Trophoblast cell (in vitro differentiated cells and primary cell): ENCODE data around the gene CGB2.

Experiments used
- DNase-seq, 2 donors: peaks; one replicate each; pipeline ENCODE4 v3.0.0-alpha.2; 2016
- H2AFZ ChIP-seq: 2 replicates; pipeline ENCODE4 v1.6.1; 2013; ENCODE audit warnings: low read length, moderate library complexity, mild to moderate bottlenecking; ENCODE audit not compliant: insufficient read depth, poor library complexity
- H2AK5ac ChIP-seq: 2 replicates; pipeline ENCODE4 v1.6.1; 2013; ENCODE audit warnings: mild to moderate bottlenecking, low read length
- H2BK120ac ChIP-seq: 2 replicates; pipeline ENCODE4 v1.6.1; 2013; ENCODE audit warnings: low read length, mild to moderate bottlenecking, moderate library complexity; ENCODE audit not compliant: insufficient read depth, poor library complexity
- H2BK12ac ChIP-seq: 2 replicates; pipeline ENCODE4 v1.6.1; 2013; ENCODE audit warnings: mild to moderate bottlenecking, low read length, moderate library complexity
- H2BK5ac ChIP-seq: 2 replicates; pipeline ENCODE4 v1.6.1; 2013; ENCODE audit warnings: low read length, low read depth, moderate library complexity, mild to moderate bottlenecking; ENCODE audit not compliant: poor library complexity
- H3K14ac ChIP-seq: 2 replicates; pipeline ENCODE4 v1.6.1; 2013; ENCODE audit warnings: mild to moderate bottlenecking, low read length
- H3K18ac ChIP-seq: 2 replicates; pipeline ENCODE4 v1.6.1; 2013; ENCODE audit warnings: mild to moderate bottlenecking, low read length
- H3K23ac ChIP-seq: 2 replicates; pipeline ENCODE4 v1.6.1; 2013; ENCODE audit warnings: low read length
- H3K27ac ChIP-seq: 2 replicates; pipeline ENCODE4 v1.5.1; 2013; ENCODE audit warnings: low read depth, mild to moderate bottlenecking, inconsistent platforms, low read length, moderate library complexity
- H3K27me3 ChIP-seq: 2 replicates; pipeline ENCODE4 v1.6.1; 2013; ENCODE audit warnings: inconsistent platforms, mild to moderate bottlenecking, low read length, moderate library complexity; ENCODE audit not compliant: insufficient read depth
- H3K36me3 ChIP-seq, 2 experiments: 1 replicate in 1 of 2; 2 replicates in 1 of 2; pipeline ENCODE4 v1.6.1; 2013; ENCODE audit warnings: low read length in 2 of 2, mild to moderate bottlenecking in 2 of 2, moderate library complexity in 1 of 2; ENCODE audit not compliant: insufficient read depth in 2 of 2, control insufficient read depth in 1 of 2
- H3K4ac ChIP-seq: 2 replicates; pipeline ENCODE4 v1.6.1; 2013; ENCODE audit warnings: low read depth, mild to moderate bottlenecking, low read length, moderate library complexity
- H3K4me1 ChIP-seq, 2 experiments: 1 replicate in 1 of 2; 2 replicates in 1 of 2; pipeline ENCODE4 v1.6.1; 2013; ENCODE audit warnings: low read length in 2 of 2, mild to moderate bottlenecking in 2 of 2, moderate library complexity in 1 of 2; ENCODE audit not compliant: insufficient read depth in 2 of 2, control insufficient read depth in 1 of 2
- H3K4me2 ChIP-seq: 2 replicates; pipeline ENCODE4 v1.6.1; 2013; ENCODE audit warnings: inconsistent platforms, mild to moderate bottlenecking, low read length, moderate library complexity
- H3K4me3 ChIP-seq: 2 replicates; pipeline ENCODE4 v1.5.1; 2013; ENCODE audit warnings: mild to moderate bottlenecking, low read depth, low read length, inconsistent platforms
- H3K79me1 ChIP-seq: one replicate; pipeline ENCODE4 v1.6.1; 2013; ENCODE audit warnings: low read length
- H3K79me2 ChIP-seq: 2 replicates; pipeline ENCODE4 v1.6.1; 2013; ENCODE audit warnings: low read length, mild to moderate bottlenecking; ENCODE audit not compliant: control insufficient read depth, insufficient read depth, poor library complexity
- H3K9ac ChIP-seq: 2 replicates; pipeline ENCODE4 v1.6.1; 2013; ENCODE audit warnings: mild to moderate bottlenecking, low read length
- H3K9me3 ChIP-seq: 2 replicates; pipeline ENCODE4 v1.6.1; 2013; ENCODE audit warnings: low read depth, mild to moderate bottlenecking, control low read depth, inconsistent platforms, low read length; ENCODE audit not compliant: insufficient read depth
- H4K12ac ChIP-seq: 2 replicates; pipeline ENCODE4 v1.6.1; 2013; ENCODE audit warnings: low read depth, mild to moderate bottlenecking, low read length, moderate library complexity
- H4K8ac ChIP-seq: 2 replicates; pipeline ENCODE4 v1.6.1; 2013; ENCODE audit warnings: low read depth, mild to moderate bottlenecking, low read length, moderate library complexity
- H4K91ac ChIP-seq: one replicate; pipeline ENCODE4 v1.6.1; 2013; ENCODE audit warnings: low read depth, mild to moderate bottlenecking, low read length, moderate library complexity
- WGBS: extraction: QIAGEN DNeasy Blood & Tissue Kit; methylation state at CpG from one replicate; pipeline ENCODE4 v1.1.7; 2013; ENCODE audit warnings: missing lambda C conversion rate; ENCODE audit not compliant: insufficient read length, insufficient coverage; ENCODE audit errors: extremely low coverage; 5-methylcytosine and 5-hydroxymethylcytosine counted together

CGB2 gene

GRCh38 chr19:48990400-48990799 is 41.3 kb upstream of the CGB2 start:
- Histone ChIP-seq H4K8ac (no peak overlapping the region), H4K12ac (no peak overlapping the region), H3K4me2 (no peak overlapping the region), H3K18ac (no peak overlapping the region), H3K4ac (no peak overlapping the region), H3K14ac (no peak overlapping the region), H2AFZ (no peak overlapping the region), H3K36me3 (peaks cover 37 to 41% of the 10 kb centered on the region in 2 experiments), H3K23ac (no peak overlapping the region), H4K91ac (no peak overlapping the region), H2BK12ac (no peak overlapping the region), H3K9ac (no peak overlapping the region), H3K4me1 (peaks cover 21 to 28% of the 10 kb centered on the region in 2 experiments), H3K27ac (no peak overlapping the region), H2BK120ac (no peak overlapping the region), H3K79me2 (peaks cover 18% of the 10 kb centered on the region), H3K79me1 (peaks cover 17% of the 10 kb centered on the region), H3K4me3 (no peak overlapping the region), H3K27me3 (no peaks in the 10 kb centered on the region), H3K9me3 (no peaks in the 10 kb centered on the region), H2AK5ac (no peak overlapping the region), H2BK5ac (no peak overlapping the region)
- WGBS = no CpG with 5 or more reads among the region's 4 CpGs
- DNase-seq = peak; percentile 55 to 73

- Histone ChIP-seq H4K8ac (no peak overlapping the region), H3K27me3 (no peaks in the 10 kb centered on the region), H3K36me3 (peaks cover 30 to 34% of the 10 kb centered on the region in 2 experiments), H3K27ac (no peak overlapping the region), H2AFZ (no peak overlapping the region), H3K4me1 (peaks cover 21 to 28% of the 10 kb centered on the region in 2 experiments), H3K79me1 (peaks cover 17% of the 10 kb centered on the region), H4K91ac (no peak overlapping the region), H3K14ac (no peak overlapping the region), H2BK5ac (no peak overlapping the region), H3K79me2 (peaks cover 18% of the 10 kb centered on the region), H3K4me2 (no peak overlapping the region), H2BK12ac (no peak overlapping the region), H3K9ac (no peak overlapping the region), H2BK120ac (no peak overlapping the region), H4K12ac (peak overlapping the region; percentile 8), H3K4ac (peak overlapping the region; percentile 93), H3K4me3 (peak overlapping the region; percentile 33), H3K18ac (peak overlapping the region; percentile 42), H2AK5ac (peak overlapping the region; percentile 19), H3K9me3 (no peaks in the 10 kb centered on the region), H3K23ac (no peak overlapping the region)
- no peak for DNase-seq
- no CpG with 5 or more reads among the region's 22 CpGs for WGBS
These were observed 40.6 kb upstream of the CGB2 start for GRCh38 chr19:48991011-48991609.

GRCh38 chr19:48991873-48992580 is 39.7 kb upstream of the CGB2 start:
- no peaks in the 10 kb centered on the region for H3K27me3 ChIP-seq
- peak overlapping the region; percentile 70 for H3K27ac ChIP-seq
- H3K36me3 ChIP-seq = peaks cover 23 to 27% of the 10 kb centered on the region in 2 experiments
- peak overlapping the region; percentile 70 for H4K91ac ChIP-seq
- H3K9ac ChIP-seq = peak overlapping the region; percentile 91
- H3K79me2 ChIP-seq = peaks cover 18% of the 10 kb centered on the region
- H2BK12ac ChIP-seq = no peak overlapping the region
- peak; percentile 86 for DNase-seq
- no CpG with 5 or more reads among the region's 8 CpGs for WGBS
- H3K9me3 ChIP-seq = no peaks in the 10 kb centered on the region
- peak overlapping the region; percentile 73 for H2BK5ac ChIP-seq
- H3K14ac ChIP-seq = peak overlapping the region; percentile 80
- H3K18ac ChIP-seq = peak overlapping the region; percentile 81
- peak overlapping the region; percentile 91 for H3K4me3 ChIP-seq
- peak overlapping the region; percentile 86 for H3K4me2 ChIP-seq
- H4K12ac ChIP-seq = peak overlapping the region; percentile 66
- no peak overlapping the region for H3K23ac ChIP-seq
- H2AK5ac ChIP-seq = peak overlapping the region; percentile 32
- H2BK120ac ChIP-seq = peak overlapping the region; percentile 69
- H4K8ac ChIP-seq = peak overlapping the region; percentile 58
- H3K79me1 ChIP-seq = peaks cover 17% of the 10 kb centered on the region
- peaks cover 21 to 28% of the 10 kb centered on the region in 2 experiments for H3K4me1 ChIP-seq
- peak overlapping the region; percentile 96 for H3K4ac ChIP-seq
- H2AFZ ChIP-seq = peak overlapping the region; percentile 13

- H4K12ac ChIP-seq = peak overlapping the region; percentile 49
- H2AFZ ChIP-seq = peak overlapping the region; percentile 13
- H3K23ac ChIP-seq = peak overlapping the region; percentile 50
- H2BK5ac ChIP-seq = peak overlapping the region; percentile 73
- H2BK12ac ChIP-seq = peak overlapping the region; percentile 4
- H3K4me1 ChIP-seq = peaks cover 21 to 28% of the 10 kb centered on the region in 2 experiments
- H3K14ac ChIP-seq = peak overlapping the region; percentile 80
- H3K4me3 ChIP-seq = peak overlapping the region; percentile 91
- no peaks in the 10 kb centered on the region for H3K9me3 ChIP-seq
- DNase-seq = no peak
- H3K18ac ChIP-seq = peak overlapping the region; percentile 54
- H3K27me3 ChIP-seq = no peaks in the 10 kb centered on the region
- peaks cover 20 to 24% of the 10 kb centered on the region in 2 experiments for H3K36me3 ChIP-seq
- H3K79me2 ChIP-seq = peaks cover 18% of the 10 kb centered on the region
- peak overlapping the region; percentile 40 for H4K91ac ChIP-seq
- H3K4me2 ChIP-seq = peak overlapping the region; percentile 86
- H2BK120ac ChIP-seq = peak overlapping the region; percentile 69
- H3K79me1 ChIP-seq = peaks cover 17% of the 10 kb centered on the region
- peak overlapping the region; percentile 96 for H3K4ac ChIP-seq
- peak overlapping the region; percentile 91 for H3K9ac ChIP-seq
- WGBS = no CpG with 5 or more reads among the region's 20 CpGs
- H3K27ac ChIP-seq = peak overlapping the region; percentile 70
- H4K8ac ChIP-seq = peak overlapping the region; percentile 58
- H2AK5ac ChIP-seq = peak overlapping the region; percentile 49
These were observed 39.0 kb upstream of the CGB2 start for GRCh38 chr19:48992581-48993174.
